C4-2B (cell line): ENCODE results near the gene SRRM3.
A peak's percentile ranks its signal among the peaks of the same experiment; 100 is the strongest.

ENCODE experiments used
- H3K27ac ChIP-seq: fragments of 450-650 bp; 2 replicates; pipeline ENCODE4 v1.5.1; 2017
- ZFX ChIP-seq: fragments of 450-650 bp; IDR thresholded peaks from 2 replicates; pipeline ENCODE4 v1.6.1; 2017
- TF ChIP-seq, protein P1 (sequence below): fragments of 450-650 bp; conservative IDR thresholded peaks from 2 replicates; pipeline ENCODE4 v1.5.1; 2017; ENCODE audit warnings: mild to moderate bottlenecking

The SRRM3 gene

GRCh38 chr7:76283254-76284159 is 81.8 kb downstream of the SRRM3 start:
- TF ChIP-seq, protein P1, sequence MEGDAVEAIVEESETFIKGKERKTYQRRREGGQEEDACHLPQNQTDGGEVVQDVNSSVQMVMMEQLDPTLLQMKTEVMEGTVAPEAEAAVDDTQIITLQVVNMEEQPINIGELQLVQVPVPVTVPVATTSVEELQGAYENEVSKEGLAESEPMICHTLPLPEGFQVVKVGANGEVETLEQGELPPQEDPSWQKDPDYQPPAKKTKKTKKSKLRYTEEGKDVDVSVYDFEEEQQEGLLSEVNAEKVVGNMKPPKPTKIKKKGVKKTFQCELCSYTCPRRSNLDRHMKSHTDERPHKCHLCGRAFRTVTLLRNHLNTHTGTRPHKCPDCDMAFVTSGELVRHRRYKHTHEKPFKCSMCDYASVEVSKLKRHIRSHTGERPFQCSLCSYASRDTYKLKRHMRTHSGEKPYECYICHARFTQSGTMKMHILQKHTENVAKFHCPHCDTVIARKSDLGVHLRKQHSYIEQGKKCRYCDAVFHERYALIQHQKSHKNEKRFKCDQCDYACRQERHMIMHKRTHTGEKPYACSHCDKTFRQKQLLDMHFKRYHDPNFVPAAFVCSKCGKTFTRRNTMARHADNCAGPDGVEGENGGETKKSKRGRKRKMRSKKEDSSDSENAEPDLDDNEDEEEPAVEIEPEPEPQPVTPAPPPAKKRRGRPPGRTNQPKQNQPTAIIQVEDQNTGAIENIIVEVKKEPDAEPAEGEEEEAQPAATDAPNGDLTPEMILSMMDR, result no peak
- no peak for TF ChIP-seq ZFX
- H3K27ac ChIP-seq, result no peak overlapping the region

DNA sequence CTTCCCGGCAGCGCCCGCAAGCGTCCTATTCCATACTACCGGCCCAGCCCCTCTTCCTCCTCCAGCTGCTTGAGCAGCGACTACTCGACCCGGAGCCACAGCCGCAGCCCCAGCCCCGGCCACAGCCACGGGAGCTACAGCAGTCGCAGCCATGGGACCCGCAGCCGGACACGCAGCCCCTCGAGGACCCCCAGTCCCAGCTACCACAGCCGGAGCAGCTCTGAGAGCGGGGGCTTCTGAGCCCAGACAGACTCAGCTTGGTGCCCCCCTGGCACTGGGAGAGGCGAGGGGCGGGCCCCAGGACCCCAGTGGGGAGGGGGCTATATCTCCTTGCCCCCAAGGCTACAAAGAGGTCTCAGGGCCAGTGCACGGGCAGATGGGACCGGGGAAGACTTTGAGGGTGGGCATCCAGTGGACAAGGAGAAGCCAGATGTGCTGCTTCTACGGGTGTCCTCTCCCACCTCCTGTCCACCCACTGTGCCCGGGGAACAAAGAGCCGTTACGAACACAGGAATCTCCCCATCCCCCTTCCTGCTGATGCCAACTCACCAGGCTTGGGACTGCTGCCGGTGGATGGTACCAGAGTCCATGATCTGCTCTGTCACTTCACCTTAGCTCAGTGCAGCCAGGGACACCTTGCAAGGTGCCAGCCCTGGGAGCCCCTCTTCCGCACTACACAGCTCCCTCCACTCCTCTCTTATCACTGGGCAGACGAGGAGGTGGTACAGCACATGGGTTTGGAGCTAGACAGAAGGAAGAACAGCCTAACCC is 84.1 kb downstream of the SRRM3 start:
- TF ChIP-seq, protein P1, result no peak
- TF ChIP-seq ZFX, result no peak
- no peak overlapping the region for H3K27ac ChIP-seq

- no peak overlapping the region for H3K27ac ChIP-seq
- TF ChIP-seq, protein P1, result no peak
- TF ChIP-seq ZFX, result no peak
Observed at GRCh38 chr7:76286842-76287403, 85.2 kb downstream of the SRRM3 start.

DNA sequence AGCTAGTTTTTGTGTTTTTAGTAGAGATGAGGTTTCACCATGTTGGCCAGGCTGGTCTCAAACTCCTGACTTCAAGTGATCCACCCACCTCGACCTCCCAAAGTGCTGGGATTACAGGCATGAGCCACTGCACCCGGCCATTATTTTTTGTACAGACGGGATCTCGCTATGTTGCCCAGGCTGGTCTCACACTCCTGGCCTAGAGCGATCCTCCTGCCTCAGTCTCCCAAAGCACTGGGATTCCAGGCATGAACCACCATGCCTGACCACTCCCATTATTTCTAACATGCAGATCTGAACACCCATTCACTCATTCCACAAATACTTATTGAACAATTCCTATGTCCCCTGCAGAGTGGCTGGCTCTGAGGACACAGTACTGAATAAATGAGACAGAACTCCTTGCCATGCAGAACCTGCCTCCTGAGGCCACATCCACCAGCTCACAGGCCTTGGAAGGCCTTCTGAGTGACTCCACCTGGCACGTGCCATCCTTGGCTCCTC is 89.2 kb downstream of the SRRM3 start:
- peak overlapping the region; percentile 83 for H3K27ac ChIP-seq

DNA sequence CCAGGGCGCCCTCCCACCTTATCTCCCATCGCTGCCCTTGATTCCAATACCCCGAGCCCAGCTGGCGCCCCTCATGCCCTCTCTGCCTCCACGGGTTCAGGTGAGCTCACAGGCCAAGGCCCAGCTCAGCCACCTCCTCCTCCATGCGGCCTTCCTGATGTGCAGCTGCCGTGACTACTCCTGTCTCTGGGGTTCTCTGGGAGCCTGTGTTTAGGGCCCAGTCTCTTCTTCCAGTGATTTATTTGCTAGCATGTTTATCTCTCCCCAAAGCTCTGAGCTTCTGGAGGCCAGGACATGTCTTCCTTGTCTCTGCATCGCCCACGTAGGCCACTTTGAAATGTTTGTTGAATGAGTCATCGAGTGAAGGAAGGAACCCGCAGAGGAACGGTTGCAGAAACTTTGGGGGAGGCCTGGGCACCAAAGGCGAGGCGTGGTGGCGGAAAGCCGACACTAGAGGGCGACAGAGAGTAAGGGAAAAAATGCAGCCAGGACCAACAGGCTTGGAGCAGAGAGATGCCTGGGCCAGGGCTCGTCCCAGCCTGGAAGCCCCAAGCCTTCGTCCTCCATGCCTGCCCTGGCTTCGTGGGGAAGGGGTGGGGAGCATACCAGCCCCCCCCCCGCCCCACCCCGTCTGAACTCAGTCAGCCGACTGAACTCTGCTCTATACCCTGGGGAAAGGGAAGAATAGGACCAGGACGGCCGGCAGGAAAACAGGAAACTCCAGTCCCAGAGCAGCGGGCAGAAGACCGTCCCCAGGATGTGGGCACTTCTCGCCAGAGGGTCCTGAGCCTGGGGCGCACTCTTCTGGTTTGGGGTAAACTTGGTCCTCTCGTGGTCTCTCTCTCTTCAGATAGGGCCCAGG is 89.9 kb downstream of the SRRM3 start:
- peak overlapping the region; percentile 83 for H3K27ac ChIP-seq
- TF ChIP-seq, protein P1, result peak; percentile 99
- no peak for TF ChIP-seq ZFX

DNA sequence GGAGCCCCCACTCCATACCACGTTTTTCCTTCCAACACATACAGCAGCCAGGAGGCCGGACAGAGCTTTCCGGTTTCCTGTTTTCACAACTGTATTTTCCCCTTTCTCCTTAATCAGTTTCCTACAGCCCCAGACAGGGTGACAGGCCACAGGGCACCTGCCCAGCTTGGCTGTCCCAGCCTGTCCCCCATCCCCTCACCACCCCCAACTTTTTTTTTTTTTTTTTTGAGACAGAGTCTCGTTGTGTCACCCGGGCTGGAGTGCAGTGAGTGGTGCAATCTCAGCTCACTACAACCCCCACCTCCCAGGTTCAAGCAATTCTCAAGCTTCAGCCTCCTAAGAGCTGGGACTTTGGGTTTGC is 90.5 kb downstream of the SRRM3 start:
- TF ChIP-seq ZFX, result no peak
- TF ChIP-seq, protein P1, result no peak
- H3K27ac ChIP-seq, result peak overlapping the region; percentile 83

- peak overlapping the region; percentile 83 for H3K27ac ChIP-seq
Observed at GRCh38 chr7:76292911-76293310, 91.2 kb downstream of the SRRM3 start.
